ENCODE data around the gene WDR11.

WDR11 gene

GRCh38 chr10:120850911-120851865 is at the start of gene WDR11:
TSS of gene WDR11 (plus strand) at chr10:120851362. CDS start at chr10:120851421, 59 bp downstream.
- DNase-seq: peak; percentile 80

GRCh38 chr10:120802935-120803334 is 48.2 kb upstream of the WDR11 start:
- no peak for DNase-seq

- DNase-seq: no peak
Measured at GRCh38 chr10:120803972-120804371, 47.2 kb upstream of the WDR11 start.

- no peak for DNase-seq
Measured at GRCh38 chr10:120805014-120805812, 45.9 kb upstream of the WDR11 start.

GRCh38 chr10:120806081-120806480 is 45.1 kb upstream of the WDR11 start:
- no peak for DNase-seq

GRCh38 chr10:120810298-120810697 is 40.9 kb upstream of the WDR11 start:
- no peak for DNase-seq

GRCh38 chr10:120813085-120813484 is 38.1 kb upstream of the WDR11 start:
- no peak for DNase-seq

GRCh38 chr10:120818301-120818700 is 32.9 kb upstream of the WDR11 start:
- no peak for DNase-seq

GRCh38 chr10:120819366-120819765 is 31.8 kb upstream of the WDR11 start:
- no peak for DNase-seq

- no peak for DNase-seq
Measured at GRCh38 chr10:120823266-120823665, 27.9 kb upstream of the WDR11 start.

- DNase-seq: peak; percentile 54
Measured at GRCh38 chr10:120824881-120825309, 26.3 kb upstream of the WDR11 start.

GRCh38 chr10:120825878-120826769 is 25.0 kb upstream of the WDR11 start:
- peak; percentile 10 for DNase-seq

GRCh38 chr10:120827251-120827875 is 23.8 kb upstream of the WDR11 start:
- peak; percentile 23 for DNase-seq

GRCh38 chr10:120828763-120829319 is 22.3 kb upstream of the WDR11 start:
- no peak for DNase-seq

GRCh38 chr10:120832106-120832505 is 19.1 kb upstream of the WDR11 start:
- DNase-seq: no peak

GRCh38 chr10:120833222-120833928 is 17.8 kb upstream of the WDR11 start:
- no peak for DNase-seq

- DNase-seq: no peak
Measured at GRCh38 chr10:120835603-120836002, 15.6 kb upstream of the WDR11 start.

GRCh38 chr10:120838941-120839340 is 12.2 kb upstream of the WDR11 start:
- no peak for DNase-seq

- peak; percentile 27 for DNase-seq
Measured at GRCh38 chr10:120841522-120842189, 9.5 kb upstream of the WDR11 start.

GRCh38 chr10:120854388-120854787 is 3.2 kb downstream of the WDR11 start:
- no peak for DNase-seq
